Neural cell (in vitro differentiated cells): ENCODE data around the gene EYA4. TPM values are rescaled to one million over a fixed set of nuclear protein-coding genes. Genes with fewer than 3 reads are reported as not detected.

Experiments
- H2AFZ ChIP-seq: fragments of 200-600, 300-800 bp; sonication (generic), shearing (Covaris generic); 2 replicates; pipeline ENCODE4 v1.6.0; 2014; ENCODE audit warnings: low read depth, mild to moderate bottlenecking, antibody characterized with exemption, low read length, moderate library complexity
- H3F3A ChIP-seq: fragments of 200-600 bp; shearing (Covaris generic); 2 replicates; pipeline ENCODE4 v1.6.1; 2016; ENCODE audit warnings: mild to moderate bottlenecking, moderate library complexity, mixed read lengths, antibody characterized with exemption, low read length; ENCODE audit not compliant: insufficient read depth, poor library complexity, severe bottlenecking
- H3K27ac ChIP-seq: fragments of 200-600, 300-800 bp; sonication (generic), shearing (Covaris generic); 2 replicates; pipeline ENCODE4 v1.5.1; 2014; ENCODE audit warnings: mild to moderate bottlenecking, low read length, moderate library complexity
- H3K27me3 ChIP-seq: fragments of 300-800, 200-600 bp; sonication (generic), shearing (Covaris generic); 2 replicates; pipeline ENCODE4 v1.6.0; 2014; ENCODE audit warnings: mild to moderate bottlenecking, low read depth, low read length, moderate library complexity; ENCODE audit not compliant: insufficient read depth
- H3K36me3 ChIP-seq: fragments of 300-800, 200-600 bp; sonication (generic), shearing (Covaris generic); 2 replicates; pipeline ENCODE4 v1.5.1; 2014; ENCODE audit warnings: mild to moderate bottlenecking, antibody characterized with exemption, low read length, moderate library complexity; ENCODE audit not compliant: insufficient read depth
- H3K4me2 ChIP-seq: fragments of 300-800, 200-600 bp; sonication (generic), shearing (Covaris generic); 2 replicates; pipeline ENCODE4 v1.6.0; 2014; ENCODE audit warnings: mild to moderate bottlenecking, low read length
- H3K4me3 ChIP-seq: fragments of 300-800, 200-600 bp; sonication (generic), shearing (Covaris generic); 2 replicates; pipeline ENCODE4 v1.5.1; 2014; ENCODE audit warnings: mild to moderate bottlenecking, low read length, moderate library complexity
- H3K79me2 ChIP-seq: fragments of 200-600 bp; shearing (Covaris generic); replicated peaks from 2 replicates; pipeline ENCODE4 v1.6.0; 2014; ENCODE audit warnings: mild to moderate bottlenecking, low read length, moderate library complexity; ENCODE audit not compliant: insufficient read depth
- H3K9ac ChIP-seq: fragments of 300-800, 200-600 bp; sonication (generic), shearing (Covaris generic); 2 replicates; pipeline ENCODE4 v1.6.1; 2016; ENCODE audit warnings: mild to moderate bottlenecking, low read length, mixed read lengths
- H3K9me2 ChIP-seq: fragments of 200-600 bp; shearing (Covaris generic); 2 replicates; pipeline ENCODE4 v1.6.1; 2016; ENCODE audit warnings: mild to moderate bottlenecking, low read length, mixed read lengths; ENCODE audit not compliant: insufficient read depth
- H3K9me3 ChIP-seq: fragments of 200-600, 300-800 bp; sonication (generic), shearing (Covaris generic); 2 replicates; pipeline ENCODE4 v1.6.1; 2016; ENCODE audit warnings: mild to moderate bottlenecking, mixed run types, low read length, moderate library complexity, mixed read lengths
- H4K20me1 ChIP-seq: fragments of 200-600 bp; shearing (Covaris generic); 2 replicates; pipeline ENCODE4 v1.6.1; 2016; ENCODE audit warnings: mild to moderate bottlenecking, mixed run types; ENCODE audit not compliant: insufficient read depth
- EP300 ChIP-seq: fragments of 450-650 bp; conservative IDR thresholded peaks from 2 replicates; pipeline ENCODE4 v1.6.1; 2014; ENCODE audit warnings: antibody characterized with exemption, mild to moderate bottlenecking, moderate library complexity; ENCODE audit not compliant: poor library complexity, severe bottlenecking
- EZH2 ChIP-seq: fragments of 200-600, 300-800 bp; shearing (Covaris generic), sonication (generic); IDR thresholded peaks from 2 replicates; pipeline ENCODE4 v1.6.1; 2014; ENCODE audit warnings: antibody characterized with exemption, low read length, borderline replicate concordance, mild to moderate bottlenecking; ENCODE audit not compliant: insufficient read depth, poor library complexity, severe bottlenecking
- MXI1 ChIP-seq: fragments of 450-650 bp; conservative IDR thresholded peaks from 2 replicates; pipeline ENCODE4 v1.6.1; 2014; ENCODE audit warnings: antibody characterized with exemption, mild to moderate bottlenecking; ENCODE audit not compliant: poor library complexity, severe bottlenecking
- POLR2AphosphoS5 ChIP-seq: IDR thresholded peaks from 2 replicates; pipeline ENCODE4 v1.6.1; 2012
- RAD21 ChIP-seq: fragments of 450-650 bp; conservative IDR thresholded peaks from 2 replicates; pipeline ENCODE4 v1.6.1; 2014; ENCODE audit warnings: antibody characterized with exemption, mild to moderate bottlenecking, moderate library complexity
- SMC3 ChIP-seq: fragments of 450-650 bp; conservative IDR thresholded peaks from 2 replicates; pipeline ENCODE4 v1.6.1; 2014; ENCODE audit warnings: antibody characterized with exemption, mild to moderate bottlenecking, moderate library complexity; ENCODE audit not compliant: poor library complexity
- TAF1 ChIP-seq: IDR thresholded peaks from 2 replicates; pipeline ENCODE4 v1.6.1; 2012; ENCODE audit warnings: low read depth
- polyA plus RNA-seq: library from polyadenylated mRNA; depleted of rRNA; stranded (reverse); fragments of >200 nt; gene quantifications from 2 replicates; pipeline ENCODE4 v1.2.3, GENCODE V29; 2014
- TF ChIP-seq, protein P1 (sequence below): IDR thresholded peaks from 2 replicates; pipeline ENCODE4 v1.6.1; 2012; ENCODE audit warnings: borderline replicate concordance
- TF ChIP-seq, protein P2 (sequence below): fragments of 450-650 bp; IDR thresholded peaks from 2 replicates; pipeline ENCODE4 v1.5.1; 2014; ENCODE audit warnings: antibody characterized with exemption, mild to moderate bottlenecking, moderate library complexity; ENCODE audit not compliant: poor library complexity, severe bottlenecking

Gene EYA4
- polyA plus RNA-seq, 1 donor from 2014 or later, result 2.6 TPM

DNA sequence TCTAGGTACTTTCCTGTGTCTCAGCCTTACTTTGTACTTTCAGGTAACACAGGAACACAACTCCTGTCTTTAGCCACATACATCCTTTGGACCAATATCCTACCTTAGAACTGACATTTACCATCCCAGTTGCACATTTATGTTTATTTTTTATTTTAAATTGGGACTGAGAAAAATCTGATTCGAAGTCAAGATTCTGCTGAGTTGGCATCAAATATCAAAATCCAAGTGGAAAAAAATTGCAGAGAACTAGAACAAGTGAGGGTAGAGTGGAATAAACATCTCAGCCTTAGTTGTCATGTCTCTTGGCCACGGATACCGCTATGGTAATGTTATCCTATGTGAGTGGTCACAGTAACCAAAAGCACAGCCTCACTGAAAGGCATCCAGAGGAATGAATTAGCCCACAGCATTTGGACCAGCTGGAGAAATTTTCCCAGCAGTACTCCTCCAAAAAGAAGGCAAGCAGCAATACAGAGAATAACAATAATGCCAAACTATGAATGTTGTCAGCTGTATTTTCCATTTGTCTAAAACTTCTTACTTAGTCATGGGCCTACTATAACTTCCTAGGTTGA is 17.6 kb upstream of the EYA4 start:
- Histone ChIP-seq H3K79me2 (no peaks in the 10 kb centered on the region), H2AFZ (no peak overlapping the region), H4K20me1 (no peaks in the 10 kb centered on the region), H3K36me3 (no peaks in the 10 kb centered on the region), H3K27me3 (no peaks in the 10 kb centered on the region), H3K9ac (no peak overlapping the region), H3F3A (no peaks in the 10 kb centered on the region), H3K4me3 (no peak overlapping the region), H3K27ac (no peak overlapping the region), H3K4me2 (no peak overlapping the region), H3K9me3 (no peaks in the 10 kb centered on the region), H3K9me2 (no peaks in the 10 kb centered on the region)
- TF ChIP-seq TAF1 (no peak), EP300 (no peak), SMC3 (no peak)
- TF ChIP-seq, protein P1, sequence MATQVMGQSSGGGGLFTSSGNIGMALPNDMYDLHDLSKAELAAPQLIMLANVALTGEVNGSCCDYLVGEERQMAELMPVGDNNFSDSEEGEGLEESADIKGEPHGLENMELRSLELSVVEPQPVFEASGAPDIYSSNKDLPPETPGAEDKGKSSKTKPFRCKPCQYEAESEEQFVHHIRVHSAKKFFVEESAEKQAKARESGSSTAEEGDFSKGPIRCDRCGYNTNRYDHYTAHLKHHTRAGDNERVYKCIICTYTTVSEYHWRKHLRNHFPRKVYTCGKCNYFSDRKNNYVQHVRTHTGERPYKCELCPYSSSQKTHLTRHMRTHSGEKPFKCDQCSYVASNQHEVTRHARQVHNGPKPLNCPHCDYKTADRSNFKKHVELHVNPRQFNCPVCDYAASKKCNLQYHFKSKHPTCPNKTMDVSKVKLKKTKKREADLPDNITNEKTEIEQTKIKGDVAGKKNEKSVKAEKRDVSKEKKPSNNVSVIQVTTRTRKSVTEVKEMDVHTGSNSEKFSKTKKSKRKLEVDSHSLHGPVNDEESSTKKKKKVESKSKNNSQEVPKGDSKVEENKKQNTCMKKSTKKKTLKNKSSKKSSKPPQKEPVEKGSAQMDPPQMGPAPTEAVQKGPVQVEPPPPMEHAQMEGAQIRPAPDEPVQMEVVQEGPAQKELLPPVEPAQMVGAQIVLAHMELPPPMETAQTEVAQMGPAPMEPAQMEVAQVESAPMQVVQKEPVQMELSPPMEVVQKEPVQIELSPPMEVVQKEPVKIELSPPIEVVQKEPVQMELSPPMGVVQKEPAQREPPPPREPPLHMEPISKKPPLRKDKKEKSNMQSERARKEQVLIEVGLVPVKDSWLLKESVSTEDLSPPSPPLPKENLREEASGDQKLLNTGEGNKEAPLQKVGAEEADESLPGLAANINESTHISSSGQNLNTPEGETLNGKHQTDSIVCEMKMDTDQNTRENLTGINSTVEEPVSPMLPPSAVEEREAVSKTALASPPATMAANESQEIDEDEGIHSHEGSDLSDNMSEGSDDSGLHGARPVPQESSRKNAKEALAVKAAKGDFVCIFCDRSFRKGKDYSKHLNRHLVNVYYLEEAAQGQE, result no peak

DNA sequence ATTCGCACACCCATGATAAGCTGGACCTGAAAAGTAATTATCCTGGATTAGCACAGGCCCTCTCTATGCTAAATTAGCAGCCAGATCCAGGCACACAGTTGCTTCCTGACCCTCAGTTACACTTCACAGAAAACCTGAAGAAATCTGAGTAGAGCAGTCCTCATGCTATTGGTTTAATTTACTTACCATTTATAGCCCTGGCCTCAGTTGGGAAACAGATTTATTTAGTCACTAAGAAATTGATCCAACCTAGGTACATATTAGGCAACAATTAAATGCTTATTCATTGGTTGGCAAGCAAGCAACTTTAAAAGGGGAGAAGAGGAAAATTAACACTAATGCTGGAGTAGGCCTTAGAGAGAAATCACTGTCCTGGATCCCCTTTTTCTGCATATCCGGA is 15.6 kb upstream of the EYA4 start:
- H3K36me3 ChIP-seq, result no peaks in the 10 kb centered on the region
- no peaks in the 10 kb centered on the region for H3K9me3 ChIP-seq
- TF ChIP-seq, protein P1, result no peak
- no peak for TF ChIP-seq EZH2
- no peaks in the 10 kb centered on the region for H4K20me1 ChIP-seq
- H3K27ac ChIP-seq, result no peak overlapping the region
- no peaks in the 10 kb centered on the region for H3F3A ChIP-seq
- H3K9ac ChIP-seq, result no peak overlapping the region
- no peaks in the 10 kb centered on the region for H3K27me3 ChIP-seq
- H3K79me2 ChIP-seq, result no peaks in the 10 kb centered on the region
- no peak overlapping the region for H3K4me2 ChIP-seq
- H3K9me2 ChIP-seq, result no peaks in the 10 kb centered on the region
- no peak overlapping the region for H3K4me3 ChIP-seq
- H2AFZ ChIP-seq, result no peak overlapping the region

DNA sequence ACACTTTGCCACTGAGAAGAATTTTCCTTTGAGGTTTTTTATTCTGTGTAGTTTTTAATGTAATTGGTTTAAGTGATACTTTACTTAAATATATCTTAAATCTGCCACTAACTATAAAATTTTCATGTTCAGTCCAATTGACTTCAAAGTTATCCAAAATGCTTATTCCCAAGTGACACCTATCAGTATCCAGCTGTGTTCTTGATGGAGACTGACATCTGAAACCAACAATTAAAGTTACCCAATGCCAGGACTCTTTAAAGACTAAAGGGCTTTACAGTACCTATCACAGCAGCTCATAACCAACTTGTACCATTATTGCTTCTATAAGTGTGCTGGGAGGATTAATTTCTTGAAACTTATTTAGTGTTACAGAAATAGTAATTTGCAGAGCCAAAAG is 13.8 kb upstream of the EYA4 start:
- Histone ChIP-seq H3K79me2 (no peaks in the 10 kb centered on the region), H3K36me3 (no peaks in the 10 kb centered on the region), H4K20me1 (no peaks in the 10 kb centered on the region), H3K4me3 (no peak overlapping the region), H3K4me2 (no peak overlapping the region), H3K9me3 (no peaks in the 10 kb centered on the region), H3K27ac (no peak overlapping the region), H3F3A (no peaks in the 10 kb centered on the region), H3K27me3 (no peaks in the 10 kb centered on the region), H3K9ac (no peak overlapping the region), H2AFZ (no peak overlapping the region), H3K9me2 (no peaks in the 10 kb centered on the region)
- TF ChIP-seq MXI1 (no peak), RAD21 (no peak), EP300 (no peak), POLR2AphosphoS5 (no peak), SMC3 (no peak), EZH2 (no peak), TAF1 (no peak)
- TF ChIP-seq, protein P1, result no peak
- TF ChIP-seq, protein P2, sequence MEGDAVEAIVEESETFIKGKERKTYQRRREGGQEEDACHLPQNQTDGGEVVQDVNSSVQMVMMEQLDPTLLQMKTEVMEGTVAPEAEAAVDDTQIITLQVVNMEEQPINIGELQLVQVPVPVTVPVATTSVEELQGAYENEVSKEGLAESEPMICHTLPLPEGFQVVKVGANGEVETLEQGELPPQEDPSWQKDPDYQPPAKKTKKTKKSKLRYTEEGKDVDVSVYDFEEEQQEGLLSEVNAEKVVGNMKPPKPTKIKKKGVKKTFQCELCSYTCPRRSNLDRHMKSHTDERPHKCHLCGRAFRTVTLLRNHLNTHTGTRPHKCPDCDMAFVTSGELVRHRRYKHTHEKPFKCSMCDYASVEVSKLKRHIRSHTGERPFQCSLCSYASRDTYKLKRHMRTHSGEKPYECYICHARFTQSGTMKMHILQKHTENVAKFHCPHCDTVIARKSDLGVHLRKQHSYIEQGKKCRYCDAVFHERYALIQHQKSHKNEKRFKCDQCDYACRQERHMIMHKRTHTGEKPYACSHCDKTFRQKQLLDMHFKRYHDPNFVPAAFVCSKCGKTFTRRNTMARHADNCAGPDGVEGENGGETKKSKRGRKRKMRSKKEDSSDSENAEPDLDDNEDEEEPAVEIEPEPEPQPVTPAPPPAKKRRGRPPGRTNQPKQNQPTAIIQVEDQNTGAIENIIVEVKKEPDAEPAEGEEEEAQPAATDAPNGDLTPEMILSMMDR, result no peak
